Activated CD4-positive, CD25-positive, alpha-beta regulatory T cell treated with anti-CD3 and anti-CD28 coated beads, Interleukin-2, amount 50 U/mL, for 72 hours (primary cell): ENCODE data around the gene DBNDD2.

Experiments used
- DNase-seq: peaks from one replicate; pipeline ENCODE4 v3.0.0; 2021

DBNDD2 gene

GRCh38 chr20:45419188-45420091 is 11.4 kb downstream of the DBNDD2 start:
- DNase-seq: no peak

GRCh38 chr20:45420125-45420524 is 12.0 kb downstream of the DBNDD2 start:
- DNase-seq: no peak

- DNase-seq: no peak
These were observed 15.6 kb downstream of the DBNDD2 start for GRCh38 chr20:45423700-45424099.

- DNase-seq: no peak
These were observed 17.5 kb downstream of the DBNDD2 start for GRCh38 chr20:45425561-45425960.

- DNase-seq: no peak
These were observed 18.4 kb downstream of the DBNDD2 start for GRCh38 chr20:45426320-45427016.

GRCh38 chr20:45427236-45428149 is 19.4 kb downstream of the DBNDD2 start:
- no peak for DNase-seq

GRCh38 chr20:45429618-45430017 is 21.5 kb downstream of the DBNDD2 start:
- no peak for DNase-seq

GRCh38 chr20:45432294-45432693 is 24.2 kb downstream of the DBNDD2 start:
- no peak for DNase-seq

- no peak for DNase-seq
These were observed 25.2 kb downstream of the DBNDD2 start for GRCh38 chr20:45433316-45433715.

GRCh38 chr20:45433976-45434375 is 25.9 kb downstream of the DBNDD2 start:
- DNase-seq: no peak

- DNase-seq: peak; percentile 90
These were observed 28.8 kb downstream of the DBNDD2 start for GRCh38 chr20:45436732-45437485.

GRCh38 chr20:45440424-45440823 is 32.3 kb downstream of the DBNDD2 start:
- no peak for DNase-seq

- no peak for DNase-seq
These were observed 33.0 kb downstream of the DBNDD2 start for GRCh38 chr20:45440891-45441685.

- no peak for DNase-seq
These were observed 33.7 kb downstream of the DBNDD2 start for GRCh38 chr20:45441746-45442145.

- DNase-seq: no peak
These were observed 36.0 kb downstream of the DBNDD2 start for GRCh38 chr20:45444050-45444449.

GRCh38 chr20:45445805-45446562 is 37.9 kb downstream of the DBNDD2 start:
- DNase-seq: no peak

GRCh38 chr20:45448270-45448669 is 40.2 kb downstream of the DBNDD2 start:
- DNase-seq: no peak

GRCh38 chr20:45449528-45449927 is 41.4 kb downstream of the DBNDD2 start:
- DNase-seq: no peak

- DNase-seq: no peak
These were observed 42.2 kb downstream of the DBNDD2 start for GRCh38 chr20:45450097-45450818.

GRCh38 chr20:45452238-45452637 is 44.1 kb downstream of the DBNDD2 start:
- no peak for DNase-seq
